Stimulated activated naive B cell treated with anti-CD40 and anti-IgM and Interleukin-4, amounts not matched to agents 10 μg/mL and 1 μg/mL and 100 μg/mL, for 72 hours (primary cell): ENCODE data around the gene TAS2R7.
"Not testable (repeated sequence)": the region's sequence is repeated elsewhere in the genome, so short reads cannot be mapped to it uniquely, and the experiment has no call there.

ENCODE experiments used
- ATAC-seq, 2 donors: fragments of 150-1000 bp; cut with Tn5 transposase; replicated peaks; 2 replicates each; pipeline ENCODE4 v1.10.0; 2021; ENCODE audit warnings: moderate library complexity in 1 of 2
- DNase-seq: peaks from one replicate; pipeline ENCODE4 v3.0.0; 2021
- H3K27ac Mint-ChIP-seq: one replicate; pipeline ENCODE4 v1.8.0; 2022; ENCODE audit warnings: mild to moderate bottlenecking, mixed read lengths
- H3K27me3 Mint-ChIP-seq, 2 donors: one replicate each; pipeline ENCODE4 v1.8.0; 2022; ENCODE audit warnings: mixed read lengths in 2 of 2
- H3K36me3 Mint-ChIP-seq, 2 donors: one replicate each; pipeline ENCODE4 v1.8.0; 2022; ENCODE audit warnings: mixed read lengths in 2 of 2, mild to moderate bottlenecking in 1 of 2
- H3K4me1 Mint-ChIP-seq, 2 donors: one replicate each; pipeline ENCODE4 v1.8.0; 2022; ENCODE audit warnings: mixed read lengths in 2 of 2, mild to moderate bottlenecking in 1 of 2
- H3K4me3 Mint-ChIP-seq, 2 donors: one replicate each; pipeline ENCODE4 v1.8.0; 2022; ENCODE audit warnings: mild to moderate bottlenecking in 2 of 2, mixed read lengths in 2 of 2, moderate library complexity in 1 of 2
- H3K9me3 Mint-ChIP-seq, 2 donors: one replicate each; pipeline ENCODE4 v1.8.0; 2022; ENCODE audit warnings: mixed read lengths in 2 of 2, mild to moderate bottlenecking in 1 of 2

Gene TAS2R7

GRCh38 chr12:10791769-10792168 is 10.7 kb downstream of the TAS2R7 start:
- not testable (repeated sequence) for H3K9me3 Mint-ChIP-seq, H3K36me3 Mint-ChIP-seq, ATAC-seq, H3K27me3 Mint-ChIP-seq, H3K4me3 Mint-ChIP-seq, H3K27ac Mint-ChIP-seq, DNase-seq, H3K4me1 Mint-ChIP-seq

DNA sequence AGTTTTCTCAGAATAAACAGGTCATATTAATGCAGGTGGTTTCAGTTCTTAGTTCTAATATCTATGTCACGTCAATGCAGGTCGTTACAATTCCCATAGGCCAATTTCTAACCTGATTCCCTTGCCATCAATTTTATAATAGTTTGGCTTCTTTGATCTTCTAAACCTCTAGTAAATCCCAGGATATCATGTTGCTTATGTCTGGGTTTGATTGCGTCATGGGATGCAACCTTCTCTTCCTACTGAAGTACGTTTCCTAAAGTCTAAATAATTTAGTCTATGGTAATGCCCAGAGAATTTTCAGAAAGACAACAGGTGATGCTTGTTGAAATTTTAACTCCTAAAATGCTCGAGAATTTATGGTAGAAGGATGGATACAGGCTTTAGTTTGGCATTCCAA is 19.2 kb downstream of the TAS2R7 start:
- no peaks in the 10 kb centered on the region for H3K4me1 Mint-ChIP-seq
- H3K4me3 Mint-ChIP-seq: no peak overlapping the region
- ATAC-seq (no peak), DNase-seq (no peak)
- H3K27me3 Mint-ChIP-seq: peaks cover 5% of the 10 kb centered on the region in 2 donors
- H3K27ac Mint-ChIP-seq: no peak overlapping the region
- no peaks in the 10 kb centered on the region for H3K36me3 Mint-ChIP-seq
- no peaks in the 10 kb centered on the region for H3K9me3 Mint-ChIP-seq

DNA sequence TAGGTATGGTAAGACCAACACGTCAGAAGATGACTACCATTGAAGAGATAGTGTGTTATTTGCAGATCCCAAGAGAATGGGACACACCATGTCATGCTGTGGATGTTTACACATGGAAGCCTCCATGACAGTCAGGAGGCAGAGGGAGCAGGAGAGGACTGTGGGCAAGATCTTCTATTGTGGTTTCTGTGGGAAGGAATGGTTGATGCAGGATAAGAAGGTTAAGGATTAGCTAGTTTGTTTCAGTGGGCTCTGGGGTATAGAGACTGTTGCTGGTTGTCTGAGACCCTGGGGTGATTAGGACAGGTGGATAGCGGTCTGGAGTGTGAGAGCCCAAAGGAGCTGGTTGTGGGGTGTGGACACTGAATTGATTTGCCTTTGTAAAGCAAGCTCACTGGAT is 23.3 kb downstream of the TAS2R7 start:
- H3K4me1 Mint-ChIP-seq: no peaks in the 10 kb centered on the region
- no peak for ATAC-seq
- H3K27me3 Mint-ChIP-seq: peaks cover 10 to 12% of the 10 kb centered on the region in 2 donors
- H3K9me3 Mint-ChIP-seq: no peaks in the 10 kb centered on the region
- DNase-seq: no peak
- H3K36me3 Mint-ChIP-seq: no peaks in the 10 kb centered on the region
- no peak overlapping the region for H3K27ac Mint-ChIP-seq
- H3K4me3 Mint-ChIP-seq: no peak overlapping the region

DNA sequence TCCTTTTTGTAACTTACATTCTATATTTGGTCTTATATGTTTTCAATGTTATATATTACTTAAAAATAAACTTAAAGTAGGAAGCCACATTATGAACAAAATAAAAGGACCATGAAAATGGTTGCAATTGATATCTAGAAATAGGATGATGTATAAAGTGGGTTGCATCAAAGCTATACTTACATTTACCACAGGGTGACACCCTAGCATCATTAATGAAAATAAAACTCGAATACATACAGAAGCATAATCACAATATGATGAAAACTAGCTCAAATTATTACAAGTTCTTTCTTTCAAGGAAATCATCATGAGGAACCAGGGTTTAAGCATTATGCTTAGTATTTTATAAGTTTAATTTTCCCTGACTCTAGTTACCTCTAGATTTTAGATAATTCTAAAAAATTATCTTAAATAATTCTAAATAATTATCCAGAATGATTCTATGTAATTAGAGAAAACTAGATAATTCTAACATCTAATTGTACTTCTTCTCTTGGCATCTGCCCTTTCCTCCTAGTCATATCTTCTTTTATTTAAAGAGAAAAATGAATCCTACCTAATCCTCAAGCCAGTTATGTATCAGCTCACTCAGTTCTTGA is 31.2 kb downstream of the TAS2R7 start:
- no peak for DNase-seq
- no peak overlapping the region for H3K27ac Mint-ChIP-seq
- peak in 1 of 2 donors; percentile 65 for ATAC-seq

GRCh38 chr12:10759657-10760056 is 42.8 kb downstream of the TAS2R7 start:
- DNase-seq (no peak), ATAC-seq (no peak)
- H3K27me3 Mint-ChIP-seq: peaks cover 24 to 47% of the 10 kb centered on the region in 2 donors

More for the DNA sequence above, 31.2 kb downstream of the TAS2R7 start:
- Mint-ChIP-seq H3K4me1 (no peaks in the 10 kb centered on the region), H3K9me3 (no peaks in the 10 kb centered on the region), H3K4me3 (no peak overlapping the region), H3K36me3 (no peaks in the 10 kb centered on the region), H3K27me3 (peaks cover 25 to 41% of the 10 kb centered on the region in 2 donors)

GRCh38 chr12:10756194-10756593 is 46.2 kb downstream of the TAS2R7 start:
- Mint-ChIP-seq H3K27me3 (peaks cover 18 to 47% of the 10 kb centered on the region in 2 donors), H3K4me3 (no peak overlapping the region), H3K27ac (no peak overlapping the region), H3K4me1 (no peaks in the 10 kb centered on the region), H3K9me3 (peaks cover 10 to 14% of the 10 kb centered on the region in 2 donors), H3K36me3 (peaks cover 10 to 12% of the 10 kb centered on the region in 2 donors)
- no peak for DNase-seq
- no peak for ATAC-seq

More at GRCh38 chr12:10759657-10760056, 42.8 kb downstream of the TAS2R7 start:
- no peaks in the 10 kb centered on the region for H3K4me1 Mint-ChIP-seq
- peaks cover 10 to 14% of the 10 kb centered on the region in 2 donors for H3K9me3 Mint-ChIP-seq
- peaks cover 10 to 12% of the 10 kb centered on the region in 2 donors for H3K36me3 Mint-ChIP-seq
- H3K27ac Mint-ChIP-seq: no peak overlapping the region
- no peak overlapping the region for H3K4me3 Mint-ChIP-seq

- H3K4me3 Mint-ChIP-seq: no peak overlapping the region
- ATAC-seq: no peak
- DNase-seq: no peak
Measured at GRCh38 chr12:10753059-10753458, 49.4 kb downstream of the TAS2R7 start.

More at GRCh38 chr12:10753059-10753458, 49.4 kb downstream of the TAS2R7 start:
- peaks cover 10 to 14% of the 10 kb centered on the region in 2 donors for H3K9me3 Mint-ChIP-seq
- peaks cover 2 to 6% of the 10 kb centered on the region in 2 donors for H3K4me1 Mint-ChIP-seq
- H3K27ac Mint-ChIP-seq: no peak overlapping the region
- H3K36me3 Mint-ChIP-seq: peaks cover 10 to 12% of the 10 kb centered on the region in 2 donors
- peaks cover 12 to 33% of the 10 kb centered on the region in 2 donors for H3K27me3 Mint-ChIP-seq
